Heart left ventricle (tissue), 16 donors: ENCODE results near the gene SLC9A8. TPM values are rescaled to one million over a fixed set of nuclear protein-coding genes. Genes with fewer than 3 reads are reported as not detected.

ENCODE experiments used
- ATAC-seq, 4 donors: fragments of 200-7000 bp; cut with Tn5 transposase; one replicate each; pipeline ENCODE4 v1.9.1; 2020 to 2022; ENCODE audit warnings: moderate library complexity in 4 of 4, mild to moderate bottlenecking in 3 of 4, moderate number of reproducible peaks in 1 of 4
- DNase-seq, 5 donors: peaks; one replicate each; pipeline ENCODE4 v3.0.0-alpha.2; 2020
- H3K27ac ChIP-seq, 12 donors: fragments of 200-600 bp; sonication (generic) in 4 of 12; one replicate each; pipeline versions ENCODE4 v1.5.0 to v1.8.0; 2016 to 2022; ENCODE audit warnings: mild to moderate bottlenecking in 2 of 12
- H3K27me3 ChIP-seq, 9 donors: fragments of 200-600 bp; sonication (generic) in 2 of 9; one replicate each; pipeline versions ENCODE4 v1.5.1 to v1.8.0; 2016 to 2022; ENCODE audit warnings: mild to moderate bottlenecking in 3 of 9
- H3K36me3 ChIP-seq, 9 donors: fragments of 200-600 bp; sonication (generic) in 2 of 9; one replicate each; pipeline versions ENCODE4 v1.5.0 to v1.8.0; 2018 to 2022; ENCODE audit warnings: mild to moderate bottlenecking in 2 of 9
- H3K4me1 ChIP-seq, 12 donors: fragments of 200-600 bp; sonication (generic) in 4 of 12; one replicate each; pipeline versions ENCODE4 v1.5.0 to v1.8.0; 2016 to 2022; ENCODE audit warnings: mild to moderate bottlenecking in 3 of 12
- H3K4me3 ChIP-seq, 12 donors: fragments of 200-600 bp; sonication (generic) in 4 of 12; one replicate each; pipeline versions ENCODE4 v1.5.0 to v1.8.0; 2017 to 2022; ENCODE audit warnings: mild to moderate bottlenecking in 9 of 12, moderate library complexity in 4 of 12
- H3K9me3 ChIP-seq, 12 donors: fragments of 200-600 bp; sonication (generic) in 4 of 12; one replicate each; pipeline versions ENCODE4 v1.5.0 to v1.8.0; 2016 to 2022; ENCODE audit warnings: mild to moderate bottlenecking in 1 of 12
- CTCF ChIP-seq, 12 donors: fragments of 200-600 bp; sonication (generic) in 4 of 12; IDR thresholded peaks; one replicate each; pipeline versions ENCODE4 v1.5.0 to v1.8.0; 2018 to 2022; ENCODE audit warnings: antibody characterized with exemption in 12 of 12, mild to moderate bottlenecking in 5 of 12
- POLR2A ChIP-seq, 2 donors: fragments of 450-650 bp; IDR thresholded peaks; one replicate each; pipeline ENCODE4 v1.6.1; 2017; ENCODE audit warnings: antibody characterized with exemption in 2 of 2, mild to moderate bottlenecking in 2 of 2, moderate library complexity in 2 of 2
- WGBS, 4 donors: extraction: QIAGEN DNeasy Blood & Tissue Kit in 2 of 4; methylation state at CpG; one replicate each; pipeline versions ENCODE4 v1.1.5 to v1.1.7; 2013 to 2018; 5-methylcytosine and 5-hydroxymethylcytosine counted together
- intact Hi-C, 10 donors: fragments of 100-400 bp; cut with DNase I; formaldehyde crosslinking; loops; one replicate each; pipeline versions ENCODE4 v1.11.1 to v1.14.2; 2022
- polyA plus RNA-seq, 2 donors: library from polyadenylated mRNA; stranded (reverse); fragments of 200-250 nt; gene quantifications; one replicate each; pipeline ENCODE4 v1.2.3, GENCODE V29; 2013
- total RNA-seq, 9 donors: library from RNA; depleted of rRNA in 2 of 9; stranded (reverse); fragments of >200 nt in 2 of 9; fragmentation: NEBNext Ultra II Directional in 3 of 9; extraction: Animal tissue kit (Norgen Biotek cat#: 25700) in 3 of 9; gene quantifications; one replicate each; pipeline versions ENCODE4 v1.1.0 to v1.2.4, GENCODE V29; 2016 to 2023
- donor health status: ischemic (EF 13 %, LVEDD 7.1; RV severe dilation, severe dysfunction).
- donor health status: healthy with polysubstance abuse.
- donor health status: DM: no; HTN: yes; CAD: no.
- donor health status: DM: no; HTN: no; CAD: no.
- donor health status: ischemic (EF 25% LVEDD 6.9; RV normal size, moderate dysfunction).
- donor health status: ischemic (EF 25% LVEDD 5.7; RV mildly dilated, moderate dysfunction).
- donor health status: healthy.
- donor health status: DM: yes; HTN: yes; CAD: no.
- donor health status: ischemic (EF 35%, LVEDD 5.7; RV mildly dilated, moderate dysfunction).
- donor health status: nonischemic (EF 11% LVEDD 7.7; RV severe dilation, severe dysfunction).
- donor health status: DM: yes; HTN: yes; CAD: no.
- donor health status: PGD.
- donor health status: ischemic (EF 29% LVEDD 5.4; RV normal size, mild dysfunction).
- donor health status: nonischemic (EF 23%, LVEDD 6.1; RV moderate dilation, normal function).

Gene SLC9A8
- total and polyA plus RNA-seq, 11 donors, result 4.6 to 12.5 (median 6.2) TPM

GRCh38 chr20:49868538-49868937 lies 55.9 kb downstream of the SLC9A8 start:
- H3K9me3 ChIP-seq, result no peaks in the 10 kb centered on the region
- ATAC-seq (no peak), DNase-seq (no peak)
- intact Hi-C loops, result no loop called here
- H3K4me3 ChIP-seq, result no peak overlapping the region
- H3K4me1 ChIP-seq, result no peaks in the 10 kb centered on the region
- no peak overlapping the region for H3K27ac ChIP-seq
- H3K27me3 ChIP-seq, result no peaks in the 10 kb centered on the region
- WGBS, 4 donors, result 92 to 94% (median 93%) methylated on average over 3 of the region's 3 CpGs
- H3K36me3 ChIP-seq, result peaks cover 0 to 87% (median 70%) of the 10 kb centered on the region in 9 donors
- TF ChIP-seq POLR2A (IDR thresholded peaks at IDR 0.05) (no peak), CTCF (IDR thresholded peaks at IDR 0.05) (no peak)

GRCh38 chr20:49868964-49869363 lies 56.3 kb downstream of the SLC9A8 start:
- WGBS, 4 donors, result 76 to 86% (median 81%) methylated on average over 5 of the region's 5 CpGs
- TF ChIP-seq POLR2A (IDR thresholded peaks at IDR 0.05), result no peak
- no peak for TF ChIP-seq CTCF (IDR thresholded peaks at IDR 0.05)
- H3K36me3 ChIP-seq, result peaks cover 0 to 86% (median 67%) of the 10 kb centered on the region in 9 donors
- H3K27ac ChIP-seq, result no peak overlapping the region
- H3K27me3 ChIP-seq, result no peaks in the 10 kb centered on the region
- H3K4me3 ChIP-seq, result no peak overlapping the region
- ATAC-seq (no peak), DNase-seq (no peak)
- H3K4me1 ChIP-seq, result no peaks in the 10 kb centered on the region
- H3K9me3 ChIP-seq, result no peaks in the 10 kb centered on the region
- intact Hi-C loops, result no loop called here

- Histone ChIP-seq H3K36me3 (peaks cover 0 to 86% (median 61%) of the 10 kb centered on the region in 9 donors), H3K27me3 (no peaks in the 10 kb centered on the region), H3K4me3 (no peak overlapping the region), H3K9me3 (no peaks in the 10 kb centered on the region), H3K4me1 (no peaks in the 10 kb centered on the region), H3K27ac (no peak overlapping the region)
- WGBS, 4 donors, result 94 to 97% (median 95%) methylated on average over 5 of the region's 5 CpGs
- TF ChIP-seq CTCF (IDR thresholded peaks at IDR 0.05) (no peak), POLR2A (IDR thresholded peaks at IDR 0.05) (no peak)
- no peak for DNase-seq
- intact Hi-C loops, result no loop called here
- no peak for ATAC-seq
Observed at GRCh38 chr20:49870261-49870660, 57.6 kb downstream of the SLC9A8 start.

GRCh38 chr20:49871391-49871948 lies 58.8 kb downstream of the SLC9A8 start:
- 94 to 97% (median 95%) methylated on average over 6 of the region's 6 CpGs for WGBS, 4 donors
- intact Hi-C loops, result no loop called here
- no peak for DNase-seq
- no peak overlapping the region for H3K4me3 ChIP-seq
- H3K27ac ChIP-seq, result no peak overlapping the region
- H3K4me1 ChIP-seq, result peaks cover 0 to 5% (median 0%) of the 10 kb centered on the region in 12 donors
- ATAC-seq, result no peak
- no peak for TF ChIP-seq CTCF (IDR thresholded peaks at IDR 0.05)
- no peak for TF ChIP-seq POLR2A (IDR thresholded peaks at IDR 0.05)
- H3K36me3 ChIP-seq, result peaks cover 0 to 88% (median 59%) of the 10 kb centered on the region in 9 donors
- H3K27me3 ChIP-seq, result no peaks in the 10 kb centered on the region
- H3K9me3 ChIP-seq, result no peaks in the 10 kb centered on the region
